Heart left ventricle (tissue), 16 donors: ENCODE measurements around the gene GJA9. TPM values are rescaled to one million over a fixed set of nuclear protein-coding genes. Genes with fewer than 3 reads are reported as not detected.

Source experiments
- ATAC-seq, 4 donors: fragments of 200-7000 bp; cut with Tn5 transposase; one replicate each; pipeline ENCODE4 v1.9.1; 2020 to 2022; ENCODE audit warnings: moderate library complexity in 4 of 4, mild to moderate bottlenecking in 3 of 4, moderate number of reproducible peaks in 1 of 4
- DNase-seq, 5 donors: peaks; one replicate each; pipeline ENCODE4 v3.0.0-alpha.2; 2020
- H3K27ac ChIP-seq, 12 donors: fragments of 200-600 bp; sonication (generic) in 4 of 12; one replicate each; pipeline versions ENCODE4 v1.5.0 to v1.8.0; 2016 to 2022; ENCODE audit warnings: mild to moderate bottlenecking in 2 of 12
- H3K27me3 ChIP-seq, 9 donors: fragments of 200-600 bp; sonication (generic) in 2 of 9; one replicate each; pipeline versions ENCODE4 v1.5.1 to v1.8.0; 2016 to 2022; ENCODE audit warnings: mild to moderate bottlenecking in 3 of 9
- H3K36me3 ChIP-seq, 9 donors: fragments of 200-600 bp; sonication (generic) in 2 of 9; one replicate each; pipeline versions ENCODE4 v1.5.0 to v1.8.0; 2018 to 2022; ENCODE audit warnings: mild to moderate bottlenecking in 2 of 9
- H3K4me1 ChIP-seq, 12 donors: fragments of 200-600 bp; sonication (generic) in 4 of 12; one replicate each; pipeline versions ENCODE4 v1.5.0 to v1.8.0; 2016 to 2022; ENCODE audit warnings: mild to moderate bottlenecking in 3 of 12
- H3K4me3 ChIP-seq, 12 donors: fragments of 200-600 bp; sonication (generic) in 4 of 12; one replicate each; pipeline versions ENCODE4 v1.5.0 to v1.8.0; 2017 to 2022; ENCODE audit warnings: mild to moderate bottlenecking in 9 of 12, moderate library complexity in 4 of 12
- H3K9me3 ChIP-seq, 12 donors: fragments of 200-600 bp; sonication (generic) in 4 of 12; one replicate each; pipeline versions ENCODE4 v1.5.0 to v1.8.0; 2016 to 2022; ENCODE audit warnings: mild to moderate bottlenecking in 1 of 12
- CTCF ChIP-seq, 12 donors: fragments of 200-600 bp; sonication (generic) in 4 of 12; IDR thresholded peaks; one replicate each; pipeline versions ENCODE4 v1.5.0 to v1.8.0; 2018 to 2022; ENCODE audit warnings: antibody characterized with exemption in 12 of 12, mild to moderate bottlenecking in 5 of 12
- POLR2A ChIP-seq, 2 donors: fragments of 450-650 bp; IDR thresholded peaks; one replicate each; pipeline ENCODE4 v1.6.1; 2017; ENCODE audit warnings: antibody characterized with exemption in 2 of 2, mild to moderate bottlenecking in 2 of 2, moderate library complexity in 2 of 2
- WGBS, 4 donors: extraction: QIAGEN DNeasy Blood & Tissue Kit in 2 of 4; methylation state at CpG; one replicate each; pipeline versions ENCODE4 v1.1.5 to v1.1.7; 2013 to 2018; 5-methylcytosine and 5-hydroxymethylcytosine counted together
- intact Hi-C, 10 donors: fragments of 100-400 bp; cut with DNase I; formaldehyde crosslinking; loops; one replicate each; pipeline versions ENCODE4 v1.11.1 to v1.14.2; 2022
- polyA plus RNA-seq, 2 donors: library from polyadenylated mRNA; stranded (reverse); fragments of 200-250 nt; gene quantifications; one replicate each; pipeline ENCODE4 v1.2.3, GENCODE V29; 2013
- total RNA-seq, 9 donors: library from RNA; depleted of rRNA in 2 of 9; stranded (reverse); fragments of >200 nt in 2 of 9; fragmentation: NEBNext Ultra II Directional in 3 of 9; extraction: Animal tissue kit (Norgen Biotek cat#: 25700) in 3 of 9; gene quantifications; one replicate each; pipeline versions ENCODE4 v1.1.0 to v1.2.4, GENCODE V29; 2016 to 2023
- donor health status: ischemic (EF 13 %, LVEDD 7.1; RV severe dilation, severe dysfunction).
- donor health status: healthy with polysubstance abuse.
- donor health status: DM: no; HTN: yes; CAD: no.
- donor health status: DM: no; HTN: no; CAD: no.
- donor health status: ischemic (EF 25% LVEDD 6.9; RV normal size, moderate dysfunction).
- donor health status: ischemic (EF 25% LVEDD 5.7; RV mildly dilated, moderate dysfunction).
- donor health status: healthy.
- donor health status: DM: yes; HTN: yes; CAD: no.
- donor health status: ischemic (EF 35%, LVEDD 5.7; RV mildly dilated, moderate dysfunction).
- donor health status: nonischemic (EF 11% LVEDD 7.7; RV severe dilation, severe dysfunction).
- donor health status: DM: yes; HTN: yes; CAD: no.
- donor health status: PGD.
- donor health status: ischemic (EF 29% LVEDD 5.4; RV normal size, mild dysfunction).
- donor health status: nonischemic (EF 23%, LVEDD 6.1; RV moderate dilation, normal function).

GJA9 gene
- total and polyA plus RNA-seq, 11 donors: 0.11 TPM; not detected in 10

GRCh38 chr1:38925391-38925790 lies 44.0 kb upstream of the GJA9 start:
- no peaks in the 10 kb centered on the region for H3K27me3 ChIP-seq
- TF ChIP-seq CTCF (IDR thresholded peaks at IDR 0.05) (no peak), POLR2A (IDR thresholded peaks at IDR 0.05) (no peak)
- intact Hi-C loops: no loop called here
- H3K27ac ChIP-seq: no peak overlapping the region
- H3K36me3 ChIP-seq: no peaks in the 10 kb centered on the region
- ATAC-seq: no peak
- no peak for DNase-seq
- no peak overlapping the region for H3K4me3 ChIP-seq
- H3K4me1 ChIP-seq: no peaks in the 10 kb centered on the region
- no peaks in the 10 kb centered on the region for H3K9me3 ChIP-seq
- 96 to 97% (median 96%) methylated on average over 2 of the region's 2 CpGs for WGBS, 4 donors

GRCh38 chr1:38923607-38924006 lies 42.2 kb upstream of the GJA9 start:
- WGBS, 4 donors: 85 to 96% (median 92%) methylated on average over 3 of the region's 3 CpGs
- intact Hi-C loops: no loop called here
- Histone ChIP-seq H3K4me1 (no peaks in the 10 kb centered on the region), H3K27ac (no peak overlapping the region), H3K36me3 (no peaks in the 10 kb centered on the region), H3K27me3 (no peaks in the 10 kb centered on the region), H3K4me3 (no peak overlapping the region), H3K9me3 (no peaks in the 10 kb centered on the region)
- TF ChIP-seq POLR2A (IDR thresholded peaks at IDR 0.05) (no peak), CTCF (IDR thresholded peaks at IDR 0.05) (no peak)
- DNase-seq: no peak
- ATAC-seq: no peak

GRCh38 chr1:38919130-38919529 lies 37.7 kb upstream of the GJA9 start:
- H3K9me3 ChIP-seq: no peaks in the 10 kb centered on the region
- no peak overlapping the region for H3K27ac ChIP-seq
- H3K36me3 ChIP-seq: no peaks in the 10 kb centered on the region
- no peak overlapping the region for H3K4me3 ChIP-seq
- ATAC-seq (peak in 3 of 4 donors; percentile 33 to 56 (median 38)), DNase-seq (peak in 1 of 5 donors; percentile 38)
- H3K27me3 ChIP-seq: no peaks in the 10 kb centered on the region
- H3K4me1 ChIP-seq: no peaks in the 10 kb centered on the region
- intact Hi-C loops: no loop called here
- WGBS, 4 donors: 52 to 68% (median 61%) methylated on average over 3 of the region's 3 CpGs
- no peak for TF ChIP-seq POLR2A (IDR thresholded peaks at IDR 0.05)
- peak in 6 of 12 donors; percentile 10 to 28 (median 14) for TF ChIP-seq CTCF (IDR thresholded peaks at IDR 0.05)

- H3K4me3 ChIP-seq: no peak overlapping the region
- H3K9me3 ChIP-seq: no peaks in the 10 kb centered on the region
- 79 to 85% (median 80%) methylated on average over 5 of the region's 5 CpGs for WGBS, 4 donors
- H3K36me3 ChIP-seq: peaks cover 0 to 4% (median 0%) of the 10 kb centered on the region in 9 donors
- intact Hi-C loops: no loop called here
- no peaks in the 10 kb centered on the region for H3K4me1 ChIP-seq
- no peaks in the 10 kb centered on the region for H3K27me3 ChIP-seq
- no peak overlapping the region for H3K27ac ChIP-seq
- DNase-seq: no peak
- no peak for TF ChIP-seq POLR2A (IDR thresholded peaks at IDR 0.05)
- no peak for TF ChIP-seq CTCF (IDR thresholded peaks at IDR 0.05)
- peak in 1 of 4 donors; percentile 20 for ATAC-seq
Observed at GRCh38 chr1:38918568-38918967, 37.2 kb upstream of the GJA9 start.
